Measurements from ENCODE around the gene TEPSIN. TPM values are rescaled to one million over a fixed set of nuclear protein-coding genes. Genes with fewer than 3 reads are reported as not detected.

The TEPSIN gene
- total and polyA plus RNA-seq, 4 donors = 3.2 to 22.9 (median 10.7) TPM

DNA sequence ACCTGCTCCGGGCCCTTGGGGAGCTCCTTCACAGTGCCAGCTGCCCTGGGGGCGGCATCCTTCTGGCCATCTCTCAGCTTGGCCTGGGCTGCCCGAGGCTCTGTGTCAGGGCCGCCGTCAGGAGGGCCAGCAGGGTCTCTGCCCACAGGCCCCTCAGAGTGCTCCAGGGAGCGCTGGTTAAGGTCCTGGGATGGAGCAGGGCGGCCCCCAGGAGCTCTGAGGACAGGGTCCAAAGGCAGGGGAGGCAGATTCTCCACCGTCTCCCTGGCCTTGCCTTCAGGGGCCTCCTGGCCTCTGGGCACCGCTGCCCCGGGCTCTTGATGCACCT is 7.5 kb upstream of the TEPSIN start:
- no peak overlapping the region for H3K27ac ChIP-seq (ENCODE audit: low read depth in 1 of 2, low read length in 2 of 2)
- no peaks in the 10 kb centered on the region for H3K9me3 ChIP-seq (ENCODE audit: control insufficient read depth in 4 of 4, low read length in 3 of 4)
- TF ChIP-seq MAX (IDR thresholded peaks at IDR 0.05) (no peak), CTCF (IDR thresholded peaks at IDR 0.05; ENCODE audit: low read depth, low read length, missing input control) (no peak), YY1 (IDR thresholded peaks at IDR 0.05) (no peak), TAF1 (conservative IDR thresholded peaks at IDR 0.05) (no peak), EGR1 (IDR thresholded peaks at IDR 0.05; ENCODE audit: low read depth in 2 of 2) (no peak), HNF4G (IDR thresholded peaks at IDR 0.05) (no peak), RXRA (IDR thresholded peaks at IDR 0.05) (no peak), FOXA2 (IDR thresholded peaks at IDR 0.05) (no peak), ATF3 (IDR thresholded peaks at IDR 0.05) (no peak), JUND (IDR thresholded peaks at IDR 0.05) (no peak), REST (IDR thresholded peaks at IDR 0.05) (no peak)
- TF ChIP-seq, protein P1, sequence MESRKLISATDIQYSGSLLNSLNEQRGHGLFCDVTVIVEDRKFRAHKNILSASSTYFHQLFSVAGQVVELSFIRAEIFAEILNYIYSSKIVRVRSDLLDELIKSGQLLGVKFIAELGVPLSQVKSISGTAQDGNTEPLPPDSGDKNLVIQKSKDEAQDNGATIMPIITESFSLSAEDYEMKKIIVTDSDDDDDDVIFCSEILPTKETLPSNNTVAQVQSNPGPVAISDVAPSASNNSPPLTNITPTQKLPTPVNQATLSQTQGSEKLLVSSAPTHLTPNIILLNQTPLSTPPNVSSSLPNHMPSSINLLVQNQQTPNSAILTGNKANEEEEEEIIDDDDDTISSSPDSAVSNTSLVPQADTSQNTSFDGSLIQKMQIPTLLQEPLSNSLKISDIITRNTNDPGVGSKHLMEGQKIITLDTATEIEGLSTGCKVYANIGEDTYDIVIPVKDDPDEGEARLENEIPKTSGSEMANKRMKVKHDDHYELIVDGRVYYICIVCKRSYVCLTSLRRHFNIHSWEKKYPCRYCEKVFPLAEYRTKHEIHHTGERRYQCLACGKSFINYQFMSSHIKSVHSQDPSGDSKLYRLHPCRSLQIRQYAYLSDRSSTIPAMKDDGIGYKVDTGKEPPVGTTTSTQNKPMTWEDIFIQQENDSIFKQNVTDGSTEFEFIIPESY (IDR thresholded peaks at IDR 0.05) = no peak
- H3K36me3 ChIP-seq (ENCODE audit: control insufficient read depth in 4 of 4, insufficient read depth in 3 of 4, low read depth in 1 of 4, low read length in 3 of 4) = peaks cover 0 to 20% (median 14%) of the 10 kb centered on the region in 4 donors
- no peak overlapping the region for H3K4me3 ChIP-seq (ENCODE audit: low read depth in 1 of 3, low read length in 3 of 3)
- H3K27me3 ChIP-seq (ENCODE audit: control insufficient read depth in 4 of 4, insufficient read depth in 4 of 4, low read length in 3 of 4) = no peaks in the 10 kb centered on the region
- 95% methylated on average over 10 of the region's 10 CpGs for WGBS
- H3K4me1 ChIP-seq (ENCODE audit: control insufficient read depth in 4 of 4, insufficient read depth in 4 of 4, low read length in 3 of 4) = peaks cover 0 to 6% (median 0%) of the 10 kb centered on the region in 4 donors
- no peak for DNase-seq (ENCODE audit: low spot score)
- H3K9ac ChIP-seq (ENCODE audit: low read depth in 1 of 2, low read length in 2 of 2) = no peak overlapping the region

DNA sequence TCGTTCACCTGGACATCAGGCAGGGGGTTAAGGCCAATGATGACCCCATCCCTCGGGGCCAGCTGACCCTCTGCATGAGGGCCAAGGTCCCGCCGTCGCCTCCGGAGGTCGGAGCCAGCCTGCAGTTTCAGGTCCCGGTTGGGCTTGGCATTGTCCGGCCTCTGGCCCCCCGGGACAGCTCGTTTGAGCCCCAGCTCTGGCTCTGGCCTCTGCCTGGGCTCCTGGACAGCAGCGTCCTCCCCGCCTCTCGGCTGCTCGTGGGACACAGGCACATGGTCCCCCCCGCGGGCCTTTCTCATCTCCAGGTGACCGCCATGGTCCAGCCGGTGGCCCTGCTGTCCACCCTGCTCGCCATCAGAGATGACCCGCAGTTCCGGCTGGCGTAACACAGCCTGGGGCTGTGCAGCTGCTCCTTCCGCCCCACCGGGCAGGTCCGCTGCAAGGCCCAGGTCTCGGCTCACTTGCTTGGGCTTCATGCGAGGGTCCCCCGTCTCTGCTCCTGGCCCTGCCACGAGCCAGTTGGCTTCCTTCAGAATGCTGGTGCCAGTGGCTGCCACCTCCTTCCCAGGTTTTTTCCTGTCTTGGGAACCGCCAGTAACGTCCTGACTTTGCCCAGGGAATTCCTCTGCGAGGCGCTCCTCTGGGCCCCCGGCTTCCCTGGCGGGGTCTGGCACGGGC is 6.9 kb upstream of the TEPSIN start:
- peaks cover 0 to 6% (median under 1%) of the 10 kb centered on the region in 4 donors for H3K4me1 ChIP-seq (ENCODE audit: control insufficient read depth in 4 of 4, insufficient read depth in 4 of 4, low read length in 3 of 4)
- no peak overlapping the region for H3K27ac ChIP-seq (ENCODE audit: low read depth in 1 of 2, low read length in 2 of 2)
- H3K9me3 ChIP-seq (ENCODE audit: control insufficient read depth in 4 of 4, low read length in 3 of 4) = no peaks in the 10 kb centered on the region
- H3K27me3 ChIP-seq (ENCODE audit: control insufficient read depth in 4 of 4, insufficient read depth in 4 of 4, low read length in 3 of 4) = no peaks in the 10 kb centered on the region
- peaks cover 0 to 15% (median 10%) of the 10 kb centered on the region in 4 donors for H3K36me3 ChIP-seq (ENCODE audit: control insufficient read depth in 4 of 4, insufficient read depth in 3 of 4, low read depth in 1 of 4, low read length in 3 of 4)
- DNase-seq (ENCODE audit: low spot score) = no peak
- H3K4me3 ChIP-seq (ENCODE audit: low read depth in 1 of 3, low read length in 3 of 3) = no peak overlapping the region
- WGBS = 73% methylated on average over 37 of the region's 37 CpGs
- no peak overlapping the region for H3K9ac ChIP-seq (ENCODE audit: low read depth in 1 of 2, low read length in 2 of 2)
- TF ChIP-seq NR2F2 (IDR thresholded peaks at IDR 0.05) (no peak), TAF1 (conservative IDR thresholded peaks at IDR 0.05) (no peak), RXRA (IDR thresholded peaks at IDR 0.05) (no peak), FOXA1 (IDR thresholded peaks at IDR 0.05) (no peak), ATF3 (IDR thresholded peaks at IDR 0.05) (no peak), REST (IDR thresholded peaks at IDR 0.05) (no peak), HNF4G (IDR thresholded peaks at IDR 0.05) (no peak), YY1 (IDR thresholded peaks at IDR 0.05) (no peak), EGR1 (IDR thresholded peaks at IDR 0.05; ENCODE audit: low read depth in 2 of 2) (no peak), MAX (IDR thresholded peaks at IDR 0.05) (no peak), SP1 (IDR thresholded peaks at IDR 0.05) (no peak), GABPA (IDR thresholded peaks at IDR 0.05 in 1 of 2, conservative IDR thresholded peaks at IDR 0.05 in 1 of 2) (no peak)
- TF ChIP-seq, protein P1 (IDR thresholded peaks at IDR 0.05) = no peak
